ENCODE measurements around the gene MCM3AP.

GRCh38 chr21:46207920-46208591 lies 77.4 kb downstream of the MCM3AP start:
- TF ChIP-seq CTCF (IDR thresholded peaks at IDR 0.05; ENCODE audit: low read depth, low read length, poor library complexity, severe bottlenecking) (no peak), EZH2phosphoT487 (IDR thresholded peaks at IDR 0.05; ENCODE audit: borderline replicate concordance, low read length) (no peak)

Measured in DOHH2 (cell line).